Heart left ventricle (tissue), 16 donors: Measurements from ENCODE around the gene ZNRD2. TPM values are rescaled to one million over a fixed set of nuclear protein-coding genes. Genes with fewer than 3 reads are reported as not detected.

ENCODE experiments used
- ATAC-seq, 4 donors: fragments of 200-7000 bp; cut with Tn5 transposase; one replicate each; pipeline ENCODE4 v1.9.1; 2020 to 2022; ENCODE audit warnings: moderate library complexity in 4 of 4, mild to moderate bottlenecking in 3 of 4, moderate number of reproducible peaks in 1 of 4
- DNase-seq, 5 donors: peaks; one replicate each; pipeline ENCODE4 v3.0.0-alpha.2; 2020
- H3K27ac ChIP-seq, 12 donors: fragments of 200-600 bp; sonication (generic) in 4 of 12; one replicate each; pipeline versions ENCODE4 v1.5.0 to v1.8.0; 2016 to 2022; ENCODE audit warnings: mild to moderate bottlenecking in 2 of 12
- H3K27me3 ChIP-seq, 9 donors: fragments of 200-600 bp; sonication (generic) in 2 of 9; one replicate each; pipeline versions ENCODE4 v1.5.1 to v1.8.0; 2016 to 2022; ENCODE audit warnings: mild to moderate bottlenecking in 3 of 9
- H3K36me3 ChIP-seq, 9 donors: fragments of 200-600 bp; sonication (generic) in 2 of 9; one replicate each; pipeline versions ENCODE4 v1.5.0 to v1.8.0; 2018 to 2022; ENCODE audit warnings: mild to moderate bottlenecking in 2 of 9
- H3K4me1 ChIP-seq, 12 donors: fragments of 200-600 bp; sonication (generic) in 4 of 12; one replicate each; pipeline versions ENCODE4 v1.5.0 to v1.8.0; 2016 to 2022; ENCODE audit warnings: mild to moderate bottlenecking in 3 of 12
- H3K4me3 ChIP-seq, 12 donors: fragments of 200-600 bp; sonication (generic) in 4 of 12; one replicate each; pipeline versions ENCODE4 v1.5.0 to v1.8.0; 2017 to 2022; ENCODE audit warnings: mild to moderate bottlenecking in 9 of 12, moderate library complexity in 4 of 12
- H3K9me3 ChIP-seq, 12 donors: fragments of 200-600 bp; sonication (generic) in 4 of 12; one replicate each; pipeline versions ENCODE4 v1.5.0 to v1.8.0; 2016 to 2022; ENCODE audit warnings: mild to moderate bottlenecking in 1 of 12
- POLR2A ChIP-seq, 2 donors: fragments of 450-650 bp; IDR thresholded peaks; one replicate each; pipeline ENCODE4 v1.6.1; 2017; ENCODE audit warnings: antibody characterized with exemption in 2 of 2, mild to moderate bottlenecking in 2 of 2, moderate library complexity in 2 of 2
- WGBS, 4 donors: extraction: QIAGEN DNeasy Blood & Tissue Kit in 2 of 4; methylation state at CpG; one replicate each; pipeline versions ENCODE4 v1.1.5 to v1.1.7; 2013 to 2018; 5-methylcytosine and 5-hydroxymethylcytosine counted together
- intact Hi-C, 10 donors: fragments of 100-400 bp; cut with DNase I; formaldehyde crosslinking; loops; one replicate each; pipeline versions ENCODE4 v1.11.1 to v1.14.2; 2022
- polyA plus RNA-seq, 2 donors: library from polyadenylated mRNA; stranded (reverse); fragments of 200-250 nt; gene quantifications; one replicate each; pipeline ENCODE4 v1.2.3, GENCODE V29; 2013
- total RNA-seq, 9 donors: library from RNA; depleted of rRNA in 2 of 9; stranded (reverse); fragments of >200 nt in 2 of 9; fragmentation: NEBNext Ultra II Directional in 3 of 9; extraction: Animal tissue kit (Norgen Biotek cat#: 25700) in 3 of 9; gene quantifications; one replicate each; pipeline versions ENCODE4 v1.1.0 to v1.2.4, GENCODE V29; 2016 to 2023
- TF ChIP-seq, protein P1 (sequence below), 12 donors: fragments of 200-600 bp; sonication (generic) in 4 of 12; IDR thresholded peaks; one replicate each; pipeline versions ENCODE4 v1.5.0 to v1.8.0; 2018 to 2022; ENCODE audit warnings: antibody characterized with exemption in 12 of 12, mild to moderate bottlenecking in 5 of 12
- donor health status: ischemic (EF 13 %, LVEDD 7.1; RV severe dilation, severe dysfunction).
- donor health status: healthy with polysubstance abuse.
- donor health status: DM: no; HTN: yes; CAD: no.
- donor health status: DM: no; HTN: no; CAD: no.
- donor health status: ischemic (EF 25% LVEDD 6.9; RV normal size, moderate dysfunction).
- donor health status: ischemic (EF 25% LVEDD 5.7; RV mildly dilated, moderate dysfunction).
- donor health status: healthy.
- donor health status: DM: yes; HTN: yes; CAD: no.
- donor health status: ischemic (EF 35%, LVEDD 5.7; RV mildly dilated, moderate dysfunction).
- donor health status: nonischemic (EF 11% LVEDD 7.7; RV severe dilation, severe dysfunction).
- donor health status: DM: yes; HTN: yes; CAD: no.
- donor health status: PGD.
- donor health status: ischemic (EF 29% LVEDD 5.4; RV normal size, mild dysfunction).
- donor health status: nonischemic (EF 23%, LVEDD 6.1; RV moderate dilation, normal function).

Gene ZNRD2
- total and polyA plus RNA-seq, 11 donors, result 23.2 to 101 (median 35.7) TPM

DNA sequence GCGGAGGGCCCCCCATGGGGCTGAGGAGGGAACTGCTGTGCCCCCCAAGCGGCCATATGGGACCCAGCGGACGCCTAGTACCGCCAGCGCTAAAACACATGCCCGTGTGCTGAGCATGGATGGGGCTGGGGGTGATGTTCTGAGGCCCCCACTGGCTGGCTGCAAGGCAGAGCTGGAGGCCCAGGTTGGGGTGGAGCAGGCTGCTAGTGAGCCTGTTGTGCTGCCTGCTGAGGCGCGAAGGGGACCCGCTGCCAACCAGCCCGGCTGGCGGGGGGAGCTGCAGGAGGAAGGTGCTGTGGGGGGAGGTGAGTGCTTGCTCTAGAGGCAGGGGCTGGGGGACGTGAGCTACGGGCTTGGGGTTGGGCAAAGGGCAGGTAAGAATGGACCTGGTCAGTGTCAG lies 48.5 kb downstream of the ZNRD2 start:
- Histone ChIP-seq H3K27ac (no peak overlapping the region), H3K4me3 (no peak overlapping the region), H3K9me3 (no peaks in the 10 kb centered on the region), H3K27me3 (no peaks in the 10 kb centered on the region), H3K36me3 (peaks cover 0 to 69% (median 66%) of the 10 kb centered on the region in 9 donors), H3K4me1 (peaks cover 4 to 23% (median 13%) of the 10 kb centered on the region in 12 donors)
- no peak for ATAC-seq
- no peak for DNase-seq
- 93 to 96% (median 94%) methylated on average over 12 to 14 of the region's 14 CpGs for WGBS, 4 donors
- intact Hi-C loops, result loop anchor here in 3 of 10 donors (5.0 to 10.0 kb wide), 3 partner anchors 96 to 239 kb away; partner anchors contain the start of genes CFL1 (in 1 of the 3) and KAT5 (in 1 of the 3)
- no peak for TF ChIP-seq POLR2A (IDR thresholded peaks at IDR 0.05)

DNA sequence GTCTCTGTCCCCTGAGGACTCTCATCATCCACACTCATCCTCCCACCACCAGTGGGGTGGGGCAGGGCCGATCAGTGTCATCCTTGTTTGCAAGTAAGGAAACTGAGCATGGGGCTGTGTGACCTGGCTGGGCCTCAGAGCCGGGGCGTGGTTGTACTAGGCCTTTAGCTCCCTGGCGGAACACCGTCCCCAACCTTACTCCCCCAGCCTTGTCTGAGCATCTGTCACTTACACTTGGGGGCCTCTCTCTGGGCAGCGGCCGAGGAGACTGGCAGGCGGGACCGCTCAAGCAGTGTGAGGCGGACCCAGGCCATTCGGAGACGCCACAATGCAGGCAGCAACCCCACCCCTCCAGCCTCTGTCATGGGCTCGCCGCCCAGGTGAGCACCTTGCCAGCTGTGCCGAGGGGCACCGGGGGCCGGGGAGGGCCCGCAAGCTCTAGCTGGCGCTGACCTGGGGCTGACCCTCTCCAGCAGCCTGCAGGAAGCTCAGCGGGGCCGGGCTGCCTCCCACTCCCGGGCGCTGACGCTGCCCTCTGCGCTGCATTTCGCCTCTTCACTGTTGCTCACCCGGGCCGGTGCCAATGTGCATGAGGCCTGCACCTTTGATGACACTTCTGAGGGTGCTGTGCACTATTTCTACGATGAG lies 49.1 kb downstream of the ZNRD2 start:
- peaks cover 4 to 20% (median 13%) of the 10 kb centered on the region in 12 donors for H3K4me1 ChIP-seq
- whole genome bisulfite sequencing, 4 donors, result 92 to 94% (median 93%) methylated on average over 19 to 29 of the region's 29 CpGs
- H3K27ac ChIP-seq, result no peak overlapping the region
- no peaks in the 10 kb centered on the region for H3K9me3 ChIP-seq
- peaks cover 0 to 75% (median 72%) of the 10 kb centered on the region in 9 donors for H3K36me3 ChIP-seq
- H3K4me3 ChIP-seq, result no peak overlapping the region
- intact Hi-C loops, result loop anchor here in 3 of 10 donors (5.0 to 10.0 kb wide), 3 partner anchors 95 to 238 kb away; partner anchors contain the start of genes CFL1 (in 1 of the 3) and KAT5 (in 1 of the 3)
- no peak for ATAC-seq
- H3K27me3 ChIP-seq, result no peaks in the 10 kb centered on the region
- no peak for TF ChIP-seq POLR2A (IDR thresholded peaks at IDR 0.05)
- TF ChIP-seq, protein P1, sequence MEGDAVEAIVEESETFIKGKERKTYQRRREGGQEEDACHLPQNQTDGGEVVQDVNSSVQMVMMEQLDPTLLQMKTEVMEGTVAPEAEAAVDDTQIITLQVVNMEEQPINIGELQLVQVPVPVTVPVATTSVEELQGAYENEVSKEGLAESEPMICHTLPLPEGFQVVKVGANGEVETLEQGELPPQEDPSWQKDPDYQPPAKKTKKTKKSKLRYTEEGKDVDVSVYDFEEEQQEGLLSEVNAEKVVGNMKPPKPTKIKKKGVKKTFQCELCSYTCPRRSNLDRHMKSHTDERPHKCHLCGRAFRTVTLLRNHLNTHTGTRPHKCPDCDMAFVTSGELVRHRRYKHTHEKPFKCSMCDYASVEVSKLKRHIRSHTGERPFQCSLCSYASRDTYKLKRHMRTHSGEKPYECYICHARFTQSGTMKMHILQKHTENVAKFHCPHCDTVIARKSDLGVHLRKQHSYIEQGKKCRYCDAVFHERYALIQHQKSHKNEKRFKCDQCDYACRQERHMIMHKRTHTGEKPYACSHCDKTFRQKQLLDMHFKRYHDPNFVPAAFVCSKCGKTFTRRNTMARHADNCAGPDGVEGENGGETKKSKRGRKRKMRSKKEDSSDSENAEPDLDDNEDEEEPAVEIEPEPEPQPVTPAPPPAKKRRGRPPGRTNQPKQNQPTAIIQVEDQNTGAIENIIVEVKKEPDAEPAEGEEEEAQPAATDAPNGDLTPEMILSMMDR (IDR thresholded peaks at IDR 0.05), result no peak
- DNase-seq, result no peak

DNA sequence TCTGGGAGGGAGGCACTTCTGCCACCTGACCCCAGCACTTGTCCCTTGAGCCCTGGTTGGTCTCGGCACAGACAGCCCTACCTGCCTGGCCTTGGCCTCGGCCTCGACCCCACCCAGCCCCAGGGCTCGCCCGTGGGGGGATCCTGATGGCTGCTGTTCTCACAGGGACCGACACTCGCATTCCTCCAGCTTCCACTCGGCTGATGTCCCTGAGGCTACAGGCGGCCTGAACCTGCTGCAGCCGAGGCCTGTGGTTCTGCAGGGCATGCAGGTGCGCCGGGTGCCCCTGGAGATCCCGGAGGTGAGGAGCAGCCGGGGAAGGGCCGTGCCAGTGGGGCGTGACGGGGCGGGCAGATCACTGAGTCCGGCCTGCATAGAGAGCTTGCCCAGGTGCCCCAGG lies 50.4 kb downstream of the ZNRD2 start:
- Histone ChIP-seq H3K36me3 (peaks cover under 1 to 87% (median 81%) of the 10 kb centered on the region in 9 donors), H3K4me3 (no peak overlapping the region), H3K27me3 (no peaks in the 10 kb centered on the region), H3K9me3 (no peaks in the 10 kb centered on the region), H3K4me1 (peaks cover 4 to 17% (median 13%) of the 10 kb centered on the region in 12 donors), H3K27ac (no peak overlapping the region)
- no peak for ATAC-seq
- TF ChIP-seq, protein P1 (IDR thresholded peaks at IDR 0.05), result no peak
- TF ChIP-seq POLR2A (IDR thresholded peaks at IDR 0.05), result no peak
- DNase-seq, result no peak
- 80 to 97% (median 95%) methylated on average over 1 to 19 of the region's 19 CpGs for WGBS, 4 donors
- intact Hi-C loops, result loop anchor here in 4 of 10 donors (10.0 kb wide), 2 partner anchors 84 to 194 kb away; no protein-coding TSS in a partner anchor

DNA sequence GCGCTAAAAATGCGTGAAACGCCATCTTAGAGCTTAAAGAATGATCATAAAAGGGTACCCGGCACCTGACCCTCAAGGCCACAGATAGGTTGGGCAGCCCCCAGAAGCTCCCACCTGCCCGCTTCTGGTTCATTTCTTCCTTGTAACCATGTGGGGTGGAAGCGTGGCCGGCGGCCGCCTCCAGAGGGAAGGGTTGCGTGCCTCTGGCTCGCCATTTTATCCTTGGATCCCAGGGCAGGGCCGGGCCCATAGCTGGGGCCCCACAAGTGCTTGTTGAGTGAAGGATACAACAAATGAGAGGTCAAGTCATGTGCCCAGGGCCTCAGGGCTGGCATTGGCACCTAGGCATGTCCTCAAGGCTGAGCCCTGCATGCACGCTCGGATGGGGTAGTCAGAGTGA lies 51.2 kb downstream of the ZNRD2 start:
- DNase-seq, result no peak
- no peaks in the 10 kb centered on the region for H3K9me3 ChIP-seq
- intact Hi-C loops, result loop anchor here in 4 of 10 donors (10.0 kb wide), 2 partner anchors 83 to 193 kb away; no protein-coding TSS in a partner anchor
- H3K27me3 ChIP-seq, result no peaks in the 10 kb centered on the region
- WGBS, 4 donors, result 94 to 95% (median 95%) methylated on average over 13 to 14 of the region's 14 CpGs
- peaks cover 2 to 20% (median 15%) of the 10 kb centered on the region in 12 donors for H3K4me1 ChIP-seq
- ATAC-seq, result no peak
- H3K36me3 ChIP-seq, result peaks cover 2 to 95% (median 89%) of the 10 kb centered on the region in 9 donors
- no peak overlapping the region for H3K4me3 ChIP-seq
- no peak for TF ChIP-seq POLR2A (IDR thresholded peaks at IDR 0.05)
- TF ChIP-seq, protein P1 (IDR thresholded peaks at IDR 0.05), result no peak
- H3K27ac ChIP-seq, result no peak overlapping the region

Other genes with a start within 250 kb of the ZNRD2 start
- gene DPF2, start 236.6 kb upstream of the ZNRD2 start, total RNA-seq, result 10 to 100 TPM; 41.0 to 55.4 (median 46.2) TPM
- gene DPF2, start 236.6 kb upstream of the ZNRD2 start, polyA plus RNA-seq, result 10 to 100 TPM; 22.9 to 35.1 TPM
- under 1 TPM in 7 of 9 donors, not detected in 2; 0.19 to 0.91 (median 0.47) TPM for gene TIGD3, start 215.7 kb upstream of the ZNRD2 start, total RNA-seq
- gene TIGD3, start 215.7 kb upstream of the ZNRD2 start, polyA plus RNA-seq, result under 1 TPM; 0.29 to 0.42 TPM
- 10 to 100 TPM in 1 of 9 donors, 1 to 10 TPM in 8; 3.8 to 11.6 (median 6.6) TPM for gene SLC25A45, start 187.8 kb upstream of the ZNRD2 start, total RNA-seq
- gene SLC25A45, start 187.8 kb upstream of the ZNRD2 start, polyA plus RNA-seq, result 1 to 10 TPM; 3.8 to 6.6 TPM
- 10 to 100 TPM in 7 of 9 donors, 1 to 10 TPM in 2; 6.1 to 24.1 (median 11.3) TPM for gene FRMD8, start 183.8 kb upstream of the ZNRD2 start, total RNA-seq
- gene FRMD8, start 183.8 kb upstream of the ZNRD2 start, polyA plus RNA-seq, result 10 to 100 TPM in 1 of 2 donors, 1 to 10 TPM in 1; 8.0 to 16.3 TPM
- gene NEAT1, start 147.7 kb upstream of the ZNRD2 start, total RNA-seq, result 100 to 1,000 TPM in 7 of 9 donors, 10 to 100 TPM in 2; 17.0 to 760 (median 507) TPM
- 100 to 1,000 TPM; 104 to 532 TPM for gene NEAT1, start 147.7 kb upstream of the ZNRD2 start, polyA plus RNA-seq
- gene MALAT1, start 71.4 kb upstream of the ZNRD2 start, total RNA-seq, result 1,000 to 10,000 TPM; 1,047 to 9,662 (median 6,606) TPM
- 1,000 to 10,000 TPM; 1,168 to 4,497 TPM for gene MALAT1, start 71.4 kb upstream of the ZNRD2 start, polyA plus RNA-seq
- 100 to 1,000 TPM in 1 of 9 donors, 10 to 100 TPM in 8; 51.6 to 135 (median 62.2) TPM for gene SCYL1, start 45.4 kb upstream of the ZNRD2 start, total RNA-seq
- 10 to 100 TPM; 86.6 to 90.2 TPM for gene SCYL1, start 45.4 kb upstream of the ZNRD2 start, polyA plus RNA-seq
- gene LTBP3, start 12.1 kb upstream of the ZNRD2 start, total RNA-seq, result 100 to 1,000 TPM in 1 of 9 donors, 10 to 100 TPM in 8; 51.4 to 125 (median 88.9) TPM
- gene LTBP3, start 12.1 kb upstream of the ZNRD2 start, polyA plus RNA-seq, result 10 to 100 TPM; 26.3 to 36.3 TPM
- 10 to 100 TPM; 25.8 to 87.9 (median 38.4) TPM for gene FAM89B, start 2.1 kb downstream of the ZNRD2 start, total RNA-seq
- 10 to 100 TPM; 46.6 to 50.0 TPM for gene FAM89B, start 2.1 kb downstream of the ZNRD2 start, polyA plus RNA-seq
- gene EHBP1L1, start 5.6 kb downstream of the ZNRD2 start, total RNA-seq, result 100 to 1,000 TPM in 3 of 9 donors, 10 to 100 TPM in 6; 37.4 to 144 (median 80.9) TPM
- gene EHBP1L1, start 5.6 kb downstream of the ZNRD2 start, polyA plus RNA-seq, result 10 to 100 TPM; 52.3 to 71.4 TPM
- under 1 TPM in 7 of 9 donors, not detected in 2; 0.18 to 0.75 (median 0.41) TPM for gene KCNK7, start 25.3 kb downstream of the ZNRD2 start, total RNA-seq
- 1 to 10 TPM in 1 of 2 donors, under 1 TPM in 1; 0.42 to 1.6 TPM for gene KCNK7, start 25.3 kb downstream of the ZNRD2 start, polyA plus RNA-seq
- gene MAP3K11, start 43.7 kb downstream of the ZNRD2 start, total RNA-seq, result 10 to 100 TPM; 26.2 to 68.6 (median 31.4) TPM
- 10 to 100 TPM; 29.4 to 39.3 TPM for gene MAP3K11, start 43.7 kb downstream of the ZNRD2 start, polyA plus RNA-seq
- gene PCNX3, start 45.3 kb downstream of the ZNRD2 start, total RNA-seq, result 10 to 100 TPM in 8 of 9 donors, 1 to 10 TPM in 1; 9.5 to 23.4 (median 15.4) TPM
- gene PCNX3, start 45.3 kb downstream of the ZNRD2 start, polyA plus RNA-seq, result 10 to 100 TPM in 1 of 2 donors, 1 to 10 TPM in 1; 7.1 to 14.0 TPM
- 10 to 100 TPM; 17.0 to 63.3 (median 21.6) TPM for gene SIPA1, start 67.6 kb downstream of the ZNRD2 start, total RNA-seq
- 10 to 100 TPM; 26.5 to 35.5 TPM for gene SIPA1, start 67.6 kb downstream of the ZNRD2 start, polyA plus RNA-seq
- 10 to 100 TPM; 31.2 to 86.4 (median 42.3) TPM for gene RELA, start 92.4 kb downstream of the ZNRD2 start, total RNA-seq
- 10 to 100 TPM; 22.2 to 49.5 TPM for gene RELA, start 92.4 kb downstream of the ZNRD2 start, polyA plus RNA-seq
- gene KAT5, start 141.8 kb downstream of the ZNRD2 start, total RNA-seq, result 10 to 100 TPM; 36.4 to 52.5 (median 40.1) TPM
- gene KAT5, start 141.8 kb downstream of the ZNRD2 start, polyA plus RNA-seq, result 10 to 100 TPM; 39.4 to 62.5 TPM
- 100 to 1,000 TPM in 2 of 9 donors, 10 to 100 TPM in 7; 31.7 to 131 (median 44.6) TPM for gene RNASEH2C, start 150.3 kb downstream of the ZNRD2 start, total RNA-seq
- 100 to 1,000 TPM in 1 of 2 donors, 10 to 100 TPM in 1; 90.5 to 120 TPM for gene RNASEH2C, start 150.3 kb downstream of the ZNRD2 start, polyA plus RNA-seq
- 10 to 100 TPM in 2 of 9 donors, 1 to 10 TPM in 7; 5.4 to 17.7 (median 8.7) TPM for gene AP5B1, start 210.5 kb downstream of the ZNRD2 start, total RNA-seq
- gene AP5B1, start 210.5 kb downstream of the ZNRD2 start, polyA plus RNA-seq, result 1 to 10 TPM; 4.4 to 9.5 TPM
- gene OVOL1, start 216.6 kb downstream of the ZNRD2 start, total RNA-seq, result not detected
- gene OVOL1, start 216.6 kb downstream of the ZNRD2 start, polyA plus RNA-seq, result not detected